B cell (primary cell): Measurements from ENCODE around the gene ARMC5. TPM values are rescaled to one million over a fixed set of nuclear protein-coding genes. Genes with fewer than 3 reads are reported as not detected.

Source experiments
- ATAC-seq: fragments of 200-7000 bp; cut with Tn5 transposase; one replicate; pipeline ENCODE4 v1.10.0; 2021; ENCODE audit warnings: low read depth, mild to moderate bottlenecking, moderate number of reproducible peaks, moderate library complexity
- CTCF ChIA-PET: fragments of 350-600 bp; sonication (Branson Sonifier 250); formaldehyde crosslinking; loops from one replicate; lab custom pipeline; 2021; ENCODE audit warnings: antibody characterized with exemption, inconsistent platforms; lab: Charles Lee
- POLR2A ChIA-PET: fragments of 350-600 bp; sonication (Branson Sonifier 250); formaldehyde crosslinking; loops from one replicate; lab custom pipeline; 2021; ENCODE audit warnings: antibody characterized with exemption; lab: Charles Lee
- DNase-seq: peaks from one replicate; pipeline ENCODE4 v3.0.0; 2013
- H2AFZ ChIP-seq: 2 replicates; pipeline ENCODE4 v1.6.1; 2012; ENCODE audit warnings: mild to moderate bottlenecking, low read depth, low read length; ENCODE audit not compliant: insufficient read depth, poor library complexity, severe bottlenecking
- H3K27ac ChIP-seq, 2 donors: 1 replicate in 1 of 2; 2 replicates in 1 of 2; pipeline ENCODE4 v1.5.1; 2012 to 2013; ENCODE audit warnings: low read length in 2 of 2, mild to moderate bottlenecking in 2 of 2, moderate library complexity in 1 of 2
- H3K27me3 ChIP-seq, 4 experiments: fragments of 200-600 bp in 1 of 4; sonication (generic) in 1 of 4; replicated peaks in 1 of 4; 1 replicate in 2 of 4; 2 replicates in 2 of 4; pipeline versions ENCODE4 v1.6.1 to v1.7.0; 2013 to 2016; ENCODE audit warnings: low read length in 3 of 4, mild to moderate bottlenecking in 2 of 4, mixed read lengths in 1 of 4, moderate library complexity in 1 of 4; ENCODE audit not compliant: insufficient read depth in 4 of 4, control insufficient read depth in 3 of 4; ENCODE audit errors: control extremely low read depth in 1 of 4
- H3K36me3 ChIP-seq, 2 experiments: replicated peaks in 1 of 2; 1 replicate in 1 of 2; 2 replicates in 1 of 2; pipeline versions ENCODE4 v1.6.1 to v1.7.1; 2013; ENCODE audit warnings: low read length in 1 of 2; ENCODE audit not compliant: insufficient read depth in 2 of 2, control insufficient read depth in 1 of 2; ENCODE audit errors: control extremely low read depth in 1 of 2, extremely low read depth in 1 of 2
- H3K4me1 ChIP-seq, 2 donors: fragments of 200-600 bp in 1 of 2; sonication (generic) in 1 of 2; 1 replicate in 1 of 2; 2 replicates in 1 of 2; pipeline versions ENCODE4 v1.5.1 to v1.6.1; 2013 to 2017; ENCODE audit warnings: low read length in 2 of 2; ENCODE audit not compliant: control insufficient read depth in 2 of 2, insufficient read depth in 2 of 2
- H3K4me2 ChIP-seq: replicated peaks from 2 replicates; pipeline ENCODE3; 2012; ENCODE audit warnings: mild to moderate bottlenecking, low read depth, low read length; ENCODE audit not compliant: poor library complexity, severe bottlenecking
- H3K4me3 ChIP-seq, 5 experiments: fragments of 200-600 bp in 1 of 5; sonication (generic) in 1 of 5; 1 replicate in 3 of 5; 2 replicates in 2 of 5; pipeline versions ENCODE4 v1.5.1 to v1.7.0; 2011 to 2016; ENCODE audit warnings: low read length in 4 of 5, mild to moderate bottlenecking in 4 of 5, low read depth in 2 of 5, control low read depth in 1 of 5, moderate library complexity in 1 of 5; ENCODE audit not compliant: insufficient read depth in 1 of 5; ENCODE audit errors: control extremely low read depth in 1 of 5, extremely low read depth in 1 of 5
- H3K79me2 ChIP-seq: fragments of 200-600 bp; sonication (generic); one replicate; pipeline ENCODE4 v1.6.0; 2016; ENCODE audit warnings: low read length; ENCODE audit not compliant: control insufficient read depth, insufficient read depth
- H3K9ac ChIP-seq: fragments of 200-600 bp; sonication (generic); 2 replicates; pipeline ENCODE4 v1.6.1; 2017; ENCODE audit warnings: mild to moderate bottlenecking, low read length, moderate library complexity
- H3K9me3 ChIP-seq, 3 donors: one replicate each; pipeline versions ENCODE4 v1.6.1 to v1.7.1; 2013; ENCODE audit warnings: low read length in 2 of 3; ENCODE audit not compliant: control insufficient read depth in 2 of 3, insufficient read depth in 1 of 3; ENCODE audit errors: control extremely low read depth in 1 of 3
- H4K20me1 ChIP-seq: 2 replicates; pipeline ENCODE4 v1.6.0; 2012; ENCODE audit warnings: mild to moderate bottlenecking, low read length; ENCODE audit not compliant: insufficient read depth, control insufficient read depth, poor library complexity, severe bottlenecking
- H3K27ac Mint-ChIP-seq: one replicate; pipeline ENCODE4 v1.8.0; 2021; ENCODE audit warnings: mixed read lengths
- H3K27me3 Mint-ChIP-seq: one replicate; pipeline ENCODE4 v1.8.0; 2021; ENCODE audit warnings: mixed read lengths
- H3K4me1 Mint-ChIP-seq: one replicate; pipeline ENCODE4 v1.8.0; 2021; ENCODE audit warnings: mixed read lengths
- H3K4me3 Mint-ChIP-seq: one replicate; pipeline ENCODE4 v1.8.0; 2021; ENCODE audit warnings: mixed read lengths
- H3K9me3 Mint-ChIP-seq: one replicate; pipeline ENCODE4 v1.8.0; 2022; ENCODE audit warnings: mixed read lengths; ENCODE audit not compliant: insufficient read depth
- CTCF ChIP-seq: fragments of 200-600 bp; IDR thresholded peaks from one replicate; pipeline ENCODE4 v1.8.0; 2022; ENCODE audit warnings: antibody characterized with exemption, mild to moderate bottlenecking
- EZH2 ChIP-seq: IDR thresholded peaks from 2 replicates; pipeline ENCODE4 v1.6.1; 2012; ENCODE audit warnings: borderline replicate concordance, low read depth, mild to moderate bottlenecking, moderate library complexity, low read length; ENCODE audit not compliant: insufficient read depth, poor library complexity, severe bottlenecking
- WGBS: methylation state at CpG from one replicate; pipeline ENCODE4 v1.1.5; 2013; ENCODE audit warnings: missing lambda C conversion rate; ENCODE audit not compliant: insufficient coverage; 5-methylcytosine and 5-hydroxymethylcytosine counted together
- intact Hi-C: fragments of 100-400 bp; cut with micrococcal nuclease; formaldehyde crosslinking; loops from one replicate; pipeline ENCODE4 v1.10.0; 2022
- polyA plus RNA-seq: library from polyadenylated mRNA; depleted of rRNA; stranded (reverse); fragments of >200 nt; gene quantifications from 2 replicates; pipeline ENCODE4 v1.2.3, GENCODE V29; 2012
- total RNA-seq, 2 donors: library from RNA; stranded (reverse); fragments of 120-200 nt in 1 of 2; gene quantifications; 1 replicate in 1 of 2; 2 replicates in 1 of 2; pipeline versions ENCODE4 v1.2.3 to v1.2.4, GENCODE V29; 2013 to 2022

ARMC5 gene
- total and polyA plus RNA-seq, 2 donors (not counting 1 experiment from before 2014, with no cell fraction given) = 11.7 to 15.4 TPM

DNA sequence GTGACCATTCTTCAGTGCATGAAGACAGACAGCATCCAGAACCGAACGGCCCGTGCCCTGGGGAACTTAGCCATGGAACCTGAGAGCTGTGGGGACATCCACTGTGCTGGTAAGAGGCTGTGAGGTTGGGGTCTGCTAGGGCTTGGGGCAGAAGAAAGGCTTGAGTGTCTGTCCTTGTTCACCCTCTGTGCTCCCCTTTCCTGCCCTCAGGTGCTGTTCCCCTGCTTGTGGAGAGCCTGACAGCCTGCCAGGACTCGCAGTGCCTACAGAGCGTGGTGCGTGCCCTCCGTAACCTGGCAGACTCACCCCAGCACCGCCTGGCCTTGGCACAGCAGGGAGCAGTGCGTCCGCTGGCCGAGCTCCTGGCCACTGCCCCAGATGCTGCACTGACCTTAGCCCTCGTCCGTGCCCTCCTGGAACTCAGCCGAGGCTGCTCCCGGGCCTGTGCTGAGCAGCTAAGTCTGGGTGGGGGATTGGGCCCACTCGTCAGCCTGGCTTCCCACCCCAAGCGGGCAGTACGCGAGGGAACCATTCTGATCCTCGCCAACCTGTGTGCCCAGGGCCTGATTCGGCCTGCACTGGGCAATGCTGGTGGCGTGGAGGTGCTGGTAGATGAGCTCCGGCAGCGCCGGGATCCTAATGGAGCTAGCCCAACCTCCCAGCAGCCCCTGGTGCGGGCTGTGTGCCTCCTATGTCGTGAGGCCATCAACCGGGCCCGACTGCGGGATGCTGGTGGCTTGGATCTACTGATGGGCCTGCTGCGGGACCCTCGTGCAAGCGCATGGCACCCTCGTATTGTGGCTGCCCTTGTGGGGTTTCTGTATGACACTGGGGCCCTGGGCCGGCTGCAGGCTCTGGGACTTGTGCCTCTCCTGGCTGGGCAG lies 2.9 kb downstream of the ARMC5 start:
- H3K4me1 ChIP-seq = peaks cover 21 to 33% of the 10 kb centered on the region in 2 donors
- H3K9me3 Mint-ChIP-seq = no peaks in the 10 kb centered on the region
- no peak for DNase-seq
- no peaks in the 10 kb centered on the region for H3K9me3 ChIP-seq
- H3K27ac Mint-ChIP-seq = no peak overlapping the region
- H3K4me3 ChIP-seq = no peak overlapping the region
- H3K4me2 ChIP-seq = no peak overlapping the region
- intact Hi-C loops = no loop called here
- no peak overlapping the region for H3K9ac ChIP-seq
- CTCF ChIA-PET = no interaction called here
- peaks cover 9% of the 10 kb centered on the region for H4K20me1 ChIP-seq
- POLR2A ChIA-PET = no interaction called here
- no peak overlapping the region for H3K4me3 Mint-ChIP-seq
- WGBS = 98% methylated on average over 33 of the region's 35 CpGs
- H3K27ac ChIP-seq = no peak overlapping the region
- H3K4me1 Mint-ChIP-seq = peaks cover 39% of the 10 kb centered on the region
- peaks cover 16% of the 10 kb centered on the region for H3K79me2 ChIP-seq
- no peaks in the 10 kb centered on the region for H3K27me3 Mint-ChIP-seq
- H3K27me3 ChIP-seq = no peaks in the 10 kb centered on the region
- ATAC-seq = no peak
- TF ChIP-seq EZH2 (no peak), CTCF (no peak)
- no peak overlapping the region for H2AFZ ChIP-seq
- H3K36me3 ChIP-seq = peaks cover 0 to 20% of the 10 kb centered on the region in 2 experiments

DNA sequence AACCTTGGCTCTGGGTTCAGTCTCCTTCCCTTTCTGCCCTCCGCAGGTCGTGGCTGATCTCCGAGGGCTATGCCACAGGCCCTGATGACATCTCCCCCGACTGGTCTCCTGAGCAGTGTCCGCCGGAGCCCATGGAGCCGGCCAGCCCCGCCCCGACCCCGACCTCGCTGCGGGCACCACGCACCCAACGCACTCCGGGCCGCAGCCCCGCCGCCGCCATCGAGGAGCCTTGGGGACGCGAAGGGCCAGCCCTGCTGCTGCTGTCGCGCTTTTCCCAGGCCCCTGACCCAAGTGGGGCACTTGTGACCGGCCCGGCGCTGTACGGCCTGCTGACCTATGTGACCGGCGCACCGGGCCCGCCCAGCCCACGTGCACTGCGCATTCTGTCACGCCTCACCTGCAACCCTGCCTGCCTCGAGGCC lies 5.1 kb downstream of the ARMC5 start:
- POLR2A ChIA-PET = no interaction called here
- no peak for DNase-seq
- CTCF ChIA-PET = no interaction called here

More for the DNA sequence above, 5.1 kb downstream of the ARMC5 start:
- H3K9me3 Mint-ChIP-seq = no peaks in the 10 kb centered on the region
- no peaks in the 10 kb centered on the region for H3K9me3 ChIP-seq
- no peak overlapping the region for H3K9ac ChIP-seq
- no peaks in the 10 kb centered on the region for H3K27me3 ChIP-seq
- peaks cover 7% of the 10 kb centered on the region for H3K79me2 ChIP-seq
- intact Hi-C loops = no loop called here
- H3K36me3 ChIP-seq = peaks cover 0 to 20% of the 10 kb centered on the region in 2 experiments
- no peak for TF ChIP-seq CTCF
- no peak for TF ChIP-seq EZH2
- peaks cover 19 to 22% of the 10 kb centered on the region in 2 donors for H3K4me1 ChIP-seq
- no peak overlapping the region for H3K4me3 Mint-ChIP-seq
- no peaks in the 10 kb centered on the region for H4K20me1 ChIP-seq
- no peak for ATAC-seq
- 99% methylated on average over 36 of the region's 36 CpGs for WGBS
- no peak overlapping the region for H2AFZ ChIP-seq
- no peak overlapping the region for H3K27ac Mint-ChIP-seq
- peaks cover 41% of the 10 kb centered on the region for H3K4me1 Mint-ChIP-seq
- H3K27me3 Mint-ChIP-seq = no peaks in the 10 kb centered on the region
- H3K27ac ChIP-seq = no peak overlapping the region
- no peak overlapping the region for H3K4me2 ChIP-seq
- H3K4me3 ChIP-seq = no peak overlapping the region
